Osteoblast (primary cell): ENCODE data around the gene CCM2. TPM values are rescaled to one million over a fixed set of nuclear protein-coding genes. Genes with fewer than 3 reads are reported as not detected.

Source experiments
- DNase-seq: peaks from one replicate; pipeline ENCODE4 v3.0.0; 2011; ENCODE audit warnings: low spot score, mixed read lengths; ENCODE audit not compliant: insufficient read length; ENCODE audit errors: missing footprints
- H2AFZ ChIP-seq: 2 replicates; pipeline ENCODE4 v1.6.0; 2011; ENCODE audit warnings: mild to moderate bottlenecking, low read length
- H3K27ac ChIP-seq: 2 replicates; pipeline ENCODE4 v1.5.1; 2011; ENCODE audit warnings: mild to moderate bottlenecking, low read depth, low read length, moderate library complexity
- H3K27me3 ChIP-seq: 2 replicates; pipeline ENCODE4 v1.6.0; 2012; ENCODE audit warnings: mild to moderate bottlenecking, control low read depth, inconsistent platforms, low read length, moderate library complexity; ENCODE audit not compliant: insufficient read depth
- H3K36me3 ChIP-seq: 2 replicates; pipeline ENCODE4 v1.5.1; 2011; ENCODE audit warnings: mild to moderate bottlenecking, low read length, control low read depth, moderate library complexity; ENCODE audit not compliant: insufficient read depth
- H3K4me1 ChIP-seq: 2 replicates; pipeline ENCODE4 v1.5.1; 2011; ENCODE audit warnings: mild to moderate bottlenecking, low read length, control low read depth, moderate library complexity; ENCODE audit not compliant: insufficient read depth
- H3K4me2 ChIP-seq: 2 replicates; pipeline ENCODE4 v1.6.0; 2011; ENCODE audit warnings: mild to moderate bottlenecking, low read length; ENCODE audit not compliant: insufficient read depth
- H3K4me3 ChIP-seq: fragments of 200-600 bp; sonication (generic); 3 replicates; pipeline ENCODE4 v1.5.1; 2012; ENCODE audit warnings: mild to moderate bottlenecking, low read length, inconsistent platforms; ENCODE audit not compliant: insufficient read depth
- H3K79me2 ChIP-seq: 2 replicates; pipeline ENCODE4 v1.6.0; 2012; ENCODE audit warnings: mild to moderate bottlenecking, low read length, control low read depth, inconsistent platforms; ENCODE audit not compliant: insufficient read depth
- H3K9me3 ChIP-seq: 2 replicates; pipeline ENCODE4 v1.5.1; 2011; ENCODE audit warnings: low read depth, low read length, control low read depth
- H4K20me1 ChIP-seq: 2 replicates; pipeline ENCODE4 v1.6.0; 2012; ENCODE audit warnings: mild to moderate bottlenecking, low read length, control low read depth; ENCODE audit not compliant: insufficient read depth
- CTCF ChIP-seq: IDR thresholded peaks from 2 replicates; pipeline ENCODE4 v1.5.1; 2011; ENCODE audit warnings: mild to moderate bottlenecking, low read depth, low read length, moderate library complexity; ENCODE audit errors: extremely low read depth
- total RNA-seq: library from RNA; depleted of rRNA; stranded (reverse); fragments of >200 nt; gene quantifications from 2 replicates; pipeline ENCODE4 v1.2.3, GENCODE V29; 2012

Gene CCM2
- total RNA-seq, 1 donor, result 42.3 TPM

- Histone ChIP-seq H3K4me1 (peaks cover 3% of the 10 kb centered on the region), H3K27ac (no peak overlapping the region), H3K27me3 (peaks cover 9% of the 10 kb centered on the region), H3K36me3 (no peaks in the 10 kb centered on the region), H3K4me3 (no peak overlapping the region), H2AFZ (no peak overlapping the region), H3K79me2 (no peaks in the 10 kb centered on the region), H3K4me2 (no peak overlapping the region), H3K9me3 (no peaks in the 10 kb centered on the region), H4K20me1 (no peaks in the 10 kb centered on the region)
- TF ChIP-seq CTCF, result no peak
- DNase-seq, result peak; percentile 81
Observed at GRCh38 chr7:45092931-45093235, 92.9 kb downstream of the CCM2 start.

- H3K36me3 ChIP-seq, result peaks cover 51% of the 10 kb centered on the region
- H3K79me2 ChIP-seq, result no peaks in the 10 kb centered on the region
- no peak overlapping the region for H3K4me2 ChIP-seq
- H3K4me1 ChIP-seq, result no peaks in the 10 kb centered on the region
- H4K20me1 ChIP-seq, result peaks cover 12% of the 10 kb centered on the region
- TF ChIP-seq CTCF, result no peak
- DNase-seq, result peak; percentile 66
- no peak overlapping the region for H2AFZ ChIP-seq
- H3K27ac ChIP-seq, result no peak overlapping the region
- H3K4me3 ChIP-seq, result no peak overlapping the region
- H3K9me3 ChIP-seq, result no peaks in the 10 kb centered on the region
- H3K27me3 ChIP-seq, result no peaks in the 10 kb centered on the region
Observed at GRCh38 chr7:45098983-45099839, 99.2 kb downstream of the CCM2 start.

- Histone ChIP-seq H2AFZ (no peak overlapping the region), H3K36me3 (peaks cover 60% of the 10 kb centered on the region), H3K9me3 (no peaks in the 10 kb centered on the region), H3K27ac (no peak overlapping the region), H3K4me1 (no peaks in the 10 kb centered on the region), H3K4me2 (no peak overlapping the region), H3K4me3 (no peak overlapping the region), H3K27me3 (no peaks in the 10 kb centered on the region), H3K79me2 (peaks cover 4% of the 10 kb centered on the region), H4K20me1 (peaks cover 19% of the 10 kb centered on the region)
- peak; percentile 23 for DNase-seq
- TF ChIP-seq CTCF, result no peak
Observed at GRCh38 chr7:45099891-45100760, 100.1 kb downstream of the CCM2 start.
